Activated T-cell treated with anti-CD3 and anti-CD28 coated beads for 48 hours (primary cell): ENCODE results near the gene APBB1.
A peak's percentile ranks its signal among the peaks of the same experiment; 100 is the strongest.
"Not testable (repeated sequence)": the region's sequence is repeated elsewhere in the genome, so short reads cannot be mapped to it uniquely, and the experiment has no call there.

Source experiments
- DNase-seq: peaks from one replicate; pipeline ENCODE4 v3.0.0-alpha.2; 2020; ENCODE audit warnings: low read depth

APBB1 gene

GRCh38 chr11:6417907-6418556 lies 862 bp downstream of the APBB1 start:
- no peak for DNase-seq

DNA sequence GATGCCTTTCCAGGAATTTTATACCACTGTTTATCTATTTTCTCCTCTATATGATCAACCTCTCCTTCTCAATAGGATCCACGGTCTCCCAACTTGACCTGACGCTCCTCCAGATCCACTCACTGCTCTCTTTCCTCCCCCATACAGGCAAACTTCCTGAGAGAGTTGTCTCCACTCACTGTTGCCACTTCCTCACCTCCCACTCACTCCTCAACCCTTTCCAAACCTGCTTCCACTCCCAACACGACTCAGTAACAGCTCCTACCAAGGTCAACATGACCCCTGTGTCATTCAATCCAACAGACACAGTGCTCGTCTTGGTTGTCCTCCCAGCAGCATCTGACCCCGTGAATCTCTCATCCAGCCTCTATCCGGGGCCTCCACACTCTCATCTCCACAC lies 3.1 kb downstream of the APBB1 start:
- no peak for DNase-seq

- peak; percentile 31 for DNase-seq
These were observed 4.0 kb downstream of the APBB1 start for GRCh38 chr11:6414874-6415328.

DNA sequence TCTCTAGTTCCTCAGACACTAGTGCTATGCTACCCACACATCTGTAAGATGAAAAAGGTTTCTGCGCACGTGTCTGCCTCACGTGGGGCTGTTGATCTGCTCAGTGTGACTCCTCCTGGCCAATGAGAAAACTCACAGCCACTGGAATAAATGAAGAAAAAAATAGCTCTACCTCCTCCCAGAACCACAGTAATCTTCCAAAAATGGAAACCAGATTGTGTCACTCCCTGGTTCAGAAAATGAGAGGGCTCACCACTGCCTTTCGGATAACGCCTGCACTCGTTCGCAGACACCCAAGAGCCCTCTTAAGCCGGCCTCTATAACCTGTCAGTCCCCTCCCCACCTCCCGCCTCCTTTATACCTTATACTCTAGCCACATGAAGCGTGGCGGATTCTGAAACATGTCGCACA lies 5.1 kb downstream of the APBB1 start:
- DNase-seq = peak; percentile 54

GRCh38 chr11:6411594-6412031 lies 7.3 kb downstream of the APBB1 start:
- no peak for DNase-seq

DNA sequence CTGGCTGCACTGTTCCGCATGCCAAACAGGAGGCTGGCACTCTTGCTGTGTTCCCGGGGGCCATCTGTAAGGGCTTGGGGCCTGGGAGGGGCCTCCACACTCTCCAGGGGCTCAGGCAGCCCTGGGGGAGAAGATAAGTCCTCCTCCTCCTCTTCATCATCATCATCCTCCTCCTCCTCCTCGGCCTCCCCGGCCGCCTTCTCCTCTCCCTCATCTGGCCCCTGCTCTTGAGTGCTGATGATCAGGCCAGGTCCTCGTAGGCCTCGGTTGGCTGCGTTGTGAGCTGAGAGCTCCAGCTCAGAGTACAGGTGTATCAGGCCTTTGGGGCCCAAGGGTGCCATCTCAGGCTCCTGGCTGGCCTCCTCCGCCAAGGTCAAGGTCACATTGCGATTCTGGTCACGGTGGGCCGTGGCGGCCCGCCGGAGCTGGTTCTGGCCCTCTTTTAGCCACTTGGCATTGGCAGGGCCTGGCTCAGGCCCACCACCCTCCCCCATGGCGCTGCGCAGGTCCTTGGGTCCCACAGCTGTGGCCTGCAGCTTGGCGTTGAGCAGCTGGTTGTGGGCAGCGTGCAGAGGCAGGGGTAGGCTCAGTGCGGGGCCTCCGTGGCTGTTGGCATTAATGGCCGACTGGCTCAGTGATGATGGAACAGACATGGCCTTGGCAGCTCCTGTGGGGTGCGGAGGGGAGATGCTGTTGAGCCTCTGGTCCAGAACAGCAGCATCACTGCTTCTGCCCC lies 8.0 kb downstream of the APBB1 start:
- no peak for DNase-seq

DNA sequence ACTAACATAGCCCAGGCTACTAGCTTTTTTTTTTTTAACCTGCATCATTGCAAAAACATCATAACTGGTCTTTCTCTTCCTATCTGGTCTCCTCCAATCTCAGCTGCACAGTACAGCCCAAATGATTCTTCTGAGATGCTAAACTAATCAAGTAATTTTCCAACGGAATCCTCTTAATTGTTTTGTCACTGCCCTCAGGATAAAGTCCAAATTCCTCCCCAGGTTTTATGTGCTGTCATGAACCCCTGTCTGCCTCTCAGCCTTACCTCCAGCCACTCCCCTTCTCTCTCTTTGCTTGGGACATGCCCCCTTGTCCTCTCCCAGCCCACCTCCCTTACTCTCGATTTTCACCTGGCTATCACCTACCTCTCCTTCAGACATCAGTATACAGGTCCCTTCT lies 12.5 kb downstream of the APBB1 start:
- DNase-seq = no peak

DNA sequence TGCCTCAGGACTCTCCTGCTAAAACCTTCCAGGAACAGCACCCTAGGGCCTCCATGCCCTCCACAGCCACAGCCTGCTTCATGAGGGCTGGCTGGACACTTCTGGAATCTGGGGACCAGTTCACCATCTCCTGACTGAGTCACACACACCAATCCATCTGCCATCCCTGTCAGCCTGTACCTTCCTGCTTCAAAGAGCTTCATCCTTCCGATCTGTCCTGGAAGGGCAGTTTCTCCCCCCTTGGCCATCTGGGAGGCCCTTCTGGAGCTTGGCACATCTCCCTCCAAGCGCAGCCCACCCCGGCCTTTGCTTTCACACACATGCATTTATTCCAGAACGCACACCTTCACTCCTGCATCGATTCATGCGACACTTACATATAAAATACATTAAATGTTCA lies 13.0 kb downstream of the APBB1 start:
- no peak for DNase-seq

DNA sequence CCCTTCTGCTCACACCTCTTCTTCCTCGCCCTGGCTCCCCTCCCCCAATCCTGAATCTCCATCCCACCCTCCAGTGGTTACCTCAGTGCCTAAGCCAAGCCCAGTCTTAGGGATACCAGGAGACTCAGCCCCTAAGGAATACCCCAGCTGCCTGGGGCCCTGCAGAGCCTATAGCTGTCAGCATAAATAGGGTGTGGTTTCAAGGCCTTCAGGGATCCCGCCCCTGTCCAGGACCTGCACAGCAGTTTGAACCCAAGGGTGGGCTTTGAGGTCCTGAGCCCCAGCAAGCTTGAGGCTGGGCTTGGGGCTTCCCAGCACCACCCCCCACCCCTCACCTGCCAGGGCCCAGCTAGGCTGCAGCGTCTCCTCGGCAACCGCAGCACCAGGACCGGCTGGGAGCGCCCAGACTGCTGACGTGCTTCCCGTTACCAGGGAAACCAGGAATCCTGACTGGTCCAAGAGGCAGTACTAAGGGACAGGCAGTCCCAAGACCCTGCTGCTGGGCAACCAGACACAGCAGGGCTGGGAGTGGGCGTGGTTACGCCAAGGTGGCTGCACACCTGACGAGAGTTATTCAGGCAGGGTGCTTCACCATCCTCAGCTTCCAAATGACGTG lies 13.7 kb downstream of the APBB1 start:
- no peak for DNase-seq

DNA sequence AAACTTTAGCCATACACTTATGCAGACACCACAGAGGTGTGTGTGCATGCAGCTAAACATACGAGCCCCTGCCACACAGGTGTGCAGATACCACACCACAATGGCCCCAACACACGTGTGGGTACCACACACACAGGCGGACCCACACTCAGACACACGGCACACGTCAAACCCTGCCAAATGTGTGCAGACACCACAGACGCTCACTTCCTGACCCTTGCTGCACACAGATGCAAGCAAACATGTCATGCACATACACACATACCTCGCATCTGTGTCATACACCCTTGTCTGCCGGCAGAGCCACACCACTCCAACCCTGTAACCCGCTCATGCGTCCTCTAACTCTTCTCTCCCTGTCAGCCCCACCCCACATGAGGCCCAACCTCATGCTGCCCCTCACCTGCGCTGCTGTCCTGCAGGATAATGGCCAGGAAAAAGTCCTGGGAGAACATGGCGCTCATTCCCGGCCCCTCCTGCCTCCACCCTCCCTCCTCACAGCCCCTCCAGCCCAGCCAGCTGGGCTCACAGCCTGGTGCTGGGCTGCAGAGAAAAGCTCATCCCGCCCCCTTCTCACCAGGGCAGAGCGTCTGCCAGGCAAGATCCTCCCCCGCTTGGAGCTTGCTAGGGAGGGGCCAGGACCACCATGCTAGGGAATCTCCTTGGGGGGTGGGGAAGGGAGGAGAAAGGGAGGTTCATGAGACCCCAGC lies 14.4 kb downstream of the APBB1 start:
- DNase-seq = no peak

- DNase-seq = no peak
These were observed 15.4 kb downstream of the APBB1 start for GRCh38 chr11:6403539-6403938.

DNA sequence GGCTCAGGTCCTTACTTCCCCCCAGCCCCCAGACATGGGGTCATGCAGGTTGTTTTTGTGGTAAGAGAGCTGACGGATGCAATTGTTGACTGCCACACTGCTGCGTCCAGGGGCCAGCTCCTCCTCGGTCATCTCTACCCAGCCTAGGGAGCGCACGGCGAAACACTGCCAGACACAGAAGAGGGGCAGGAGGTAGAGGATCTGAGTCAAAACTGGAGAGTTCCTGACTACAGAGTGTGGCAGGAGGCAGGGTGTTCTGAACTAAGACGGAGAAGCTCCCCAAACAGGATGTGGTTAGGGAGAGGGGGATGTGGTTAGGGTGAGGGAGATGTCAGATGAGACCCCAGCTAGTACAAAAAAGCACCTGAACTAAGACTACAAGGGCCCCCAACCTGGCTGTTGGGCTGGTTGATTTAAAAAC lies 16.3 kb downstream of the APBB1 start:
- DNase-seq = peak; percentile 49

DNA sequence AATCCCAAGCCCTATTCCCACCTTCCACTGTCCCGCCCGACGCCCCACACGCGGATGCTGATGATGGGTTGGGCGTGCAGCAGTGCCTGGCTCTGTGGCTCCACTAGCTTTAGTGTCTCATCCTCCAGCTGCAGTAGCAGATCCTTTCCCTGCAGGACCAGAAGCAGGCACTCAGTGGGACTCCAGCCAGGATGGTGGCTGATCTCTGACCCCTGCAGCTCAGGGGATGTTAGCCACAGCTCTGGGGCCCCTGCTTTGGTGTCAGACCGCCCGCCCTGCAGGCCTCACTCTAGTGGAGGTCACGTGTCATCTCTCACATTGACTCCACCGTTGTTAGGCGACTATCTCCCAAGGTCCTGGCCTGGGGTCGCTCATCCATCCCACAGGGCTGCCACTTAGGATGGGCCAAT lies 16.8 kb downstream of the APBB1 start:
- no peak for DNase-seq

DNA sequence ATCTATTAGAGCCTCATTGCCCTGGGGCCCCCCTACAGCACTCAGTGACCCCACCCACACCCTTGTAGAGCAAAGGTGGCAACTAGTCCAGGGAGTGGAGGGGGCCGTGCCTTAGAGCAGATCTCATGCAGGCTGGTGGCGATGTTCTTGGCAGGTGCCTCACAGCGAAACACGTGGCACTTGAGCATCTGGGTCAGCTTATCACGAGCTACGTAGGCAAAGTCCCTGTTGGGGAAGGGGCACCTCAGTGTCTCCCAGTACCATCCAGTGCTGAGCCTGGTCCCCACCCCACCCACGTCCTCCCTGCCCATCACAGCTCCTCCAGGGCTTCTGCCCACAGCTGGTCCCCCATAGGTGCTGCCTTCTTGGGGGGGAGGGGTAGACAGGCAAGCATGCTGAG lies 17.4 kb downstream of the APBB1 start:
- DNase-seq = no peak

DNA sequence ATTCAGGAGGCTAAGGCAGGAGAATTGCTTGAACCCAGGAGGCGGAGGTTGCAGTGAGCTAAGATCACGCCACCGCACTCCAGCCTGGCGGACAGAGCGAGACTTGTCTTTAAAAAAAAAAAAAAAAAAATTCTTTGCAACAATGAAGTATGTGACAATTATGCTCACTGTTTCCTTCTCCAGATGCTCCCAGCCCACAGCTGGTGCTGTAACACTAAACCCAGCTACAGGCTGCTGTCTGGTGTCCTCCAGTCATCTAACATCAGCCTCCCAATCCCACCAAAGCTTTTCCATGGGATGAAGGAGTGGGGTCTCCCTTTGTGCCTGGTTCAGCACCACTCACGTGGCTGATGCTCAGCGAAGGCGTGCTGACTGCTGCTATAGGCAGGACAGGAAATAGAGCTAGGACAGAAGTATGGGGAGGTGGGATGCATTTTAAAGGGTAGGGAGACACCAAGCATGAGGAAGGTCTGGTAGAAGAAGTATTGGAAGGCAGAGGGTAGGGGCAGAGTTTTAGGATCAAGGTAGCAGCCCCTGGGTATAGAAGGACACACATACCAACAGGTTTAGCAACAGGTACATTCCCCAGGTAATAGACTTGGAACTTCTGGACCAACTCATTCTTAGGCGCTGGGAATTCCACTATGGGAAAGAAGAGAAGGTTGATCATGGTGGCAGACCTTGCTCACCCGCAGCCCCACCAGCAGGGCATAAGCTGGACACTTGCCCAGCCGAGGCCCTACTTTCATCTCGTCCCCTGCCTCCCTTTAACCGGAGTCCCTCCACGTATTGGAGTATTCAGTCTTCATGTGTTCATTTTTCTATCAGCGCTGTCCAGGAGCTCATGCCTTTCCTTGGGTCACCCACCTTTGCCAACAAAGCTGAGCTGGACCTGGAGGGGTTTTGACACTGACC lies 18.2 kb downstream of the APBB1 start:
- DNase-seq = no peak

GRCh38 chr11:6397636-6398035 lies 21.3 kb downstream of the APBB1 start:
- DNase-seq = no peak

GRCh38 chr11:6397156-6397555 lies 21.7 kb downstream of the APBB1 start:
- no peak for DNase-seq

GRCh38 chr11:6395470-6396060 lies 23.3 kb downstream of the APBB1 start:
- DNase-seq = no peak

DNA sequence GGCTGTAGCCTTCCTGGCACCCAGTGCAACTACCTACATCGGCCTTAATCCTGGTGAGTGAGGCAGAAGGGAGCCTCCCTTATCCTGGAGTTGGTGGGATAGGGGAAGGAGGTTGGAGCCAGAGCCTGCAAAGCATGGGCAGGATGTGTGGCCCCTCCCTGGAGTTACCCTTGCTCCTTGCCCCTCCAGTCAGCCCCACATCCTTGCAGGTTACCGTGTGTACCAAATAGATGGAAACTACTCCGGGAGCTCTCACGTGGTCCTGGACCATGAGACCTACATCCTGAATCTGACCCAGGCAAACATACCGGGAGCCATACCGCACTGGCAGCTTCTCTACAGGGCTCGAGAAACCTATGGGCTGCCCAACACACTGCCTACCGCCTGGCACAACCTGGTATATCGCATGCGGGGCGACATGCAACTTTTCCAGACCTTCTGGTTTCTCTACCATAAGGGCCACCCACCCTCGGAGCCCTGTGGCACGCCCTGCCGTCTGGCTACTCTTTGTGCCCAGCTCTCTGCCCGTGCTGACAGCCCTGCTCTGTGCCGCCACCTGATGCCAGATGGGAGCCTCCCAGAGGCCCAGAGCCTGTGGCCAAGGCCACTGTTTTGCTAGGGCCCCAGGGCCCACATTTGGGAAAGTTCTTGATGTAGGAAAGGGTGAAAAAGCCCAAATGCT lies 24.8 kb downstream of the APBB1 start:
- no peak for DNase-seq

DNA sequence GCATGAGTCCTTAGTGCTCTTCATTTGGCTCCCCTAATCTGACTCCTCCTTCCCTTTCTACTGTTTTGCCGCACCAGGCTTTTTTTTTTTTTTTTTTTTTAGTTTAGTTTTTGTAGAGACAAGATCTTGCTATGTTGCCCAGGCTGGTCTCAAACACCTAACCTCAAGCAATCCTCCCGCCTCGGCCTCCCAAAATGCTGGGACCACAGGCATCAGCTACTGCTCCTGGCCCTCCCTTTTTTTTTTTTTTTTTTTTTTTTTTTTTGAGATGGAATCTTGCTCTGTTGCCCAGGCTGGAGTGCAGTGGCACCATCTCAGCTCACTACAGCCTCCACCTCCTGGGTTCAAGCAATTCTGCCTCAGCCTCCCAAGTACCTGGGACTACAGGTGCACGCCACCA lies 26.6 kb downstream of the APBB1 start:
- not testable (repeated sequence) for DNase-seq
